ENCODE data around the gene UNC45A. TPM values are rescaled to one million over a fixed set of nuclear protein-coding genes. Genes with fewer than 3 reads are reported as not detected.
"Not testable (repeated sequence)": the region's sequence is repeated elsewhere in the genome, so short reads cannot be mapped to it uniquely, and the experiment has no call there.

The UNC45A gene
- total RNA-seq, 2 donors from 2014 or later = 42.8 to 85.0 TPM

DNA sequence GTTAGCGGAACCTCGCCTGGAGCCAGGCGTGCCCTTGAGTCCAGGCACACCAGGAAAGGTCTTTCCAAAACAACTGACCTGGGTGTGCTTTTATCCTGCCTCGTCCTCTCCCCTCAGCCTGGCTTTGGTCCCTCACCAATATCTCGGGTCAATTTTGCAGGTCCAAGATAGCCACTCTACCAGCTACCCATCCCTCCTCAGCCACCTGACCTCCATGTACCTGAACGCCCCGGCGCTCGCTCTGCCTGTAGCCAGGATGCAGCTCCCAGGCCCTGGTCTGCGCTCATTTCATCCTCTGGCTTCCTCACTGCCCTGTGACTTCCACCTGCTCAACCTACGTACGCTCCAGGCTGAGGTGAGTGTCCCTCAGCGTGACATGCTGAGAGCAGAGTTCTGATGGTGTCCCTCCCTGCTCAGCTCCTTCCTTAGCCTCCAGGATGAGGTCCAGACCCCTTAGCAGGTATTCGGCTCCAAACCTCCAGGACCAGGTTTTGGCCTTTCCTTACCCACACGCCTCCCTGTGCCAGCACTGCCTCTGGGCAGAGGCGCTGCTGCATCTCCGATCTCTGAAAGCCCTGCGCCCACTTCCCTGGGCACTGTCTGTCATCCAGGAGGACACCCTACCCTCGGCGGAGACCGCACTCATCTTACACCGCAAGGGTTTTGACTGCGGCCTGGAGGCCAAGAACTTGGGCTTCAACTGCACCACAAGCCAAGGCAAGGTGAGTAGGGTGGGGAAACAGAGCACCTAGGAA is 16.9 kb upstream of the UNC45A start:
- Histone ChIP-seq H3K27me3 (no peaks in the 10 kb centered on the region), H3K4me3 (no peak overlapping the region), H3K9me3 (no peaks in the 10 kb centered on the region), H3K27ac (no peak overlapping the region), H3K36me3 (replicated peaks in 1 of 2; ENCODE audit: insufficient read depth in 1 of 2, low read depth in 2 of 2) (peaks cover 18 to 56% of the 10 kb centered on the region in 2 donors), H3K4me1 (no peaks in the 10 kb centered on the region)
- intact Hi-C loops (cut with DNase I) = no loop called here
- TF ChIP-seq, protein P1, sequence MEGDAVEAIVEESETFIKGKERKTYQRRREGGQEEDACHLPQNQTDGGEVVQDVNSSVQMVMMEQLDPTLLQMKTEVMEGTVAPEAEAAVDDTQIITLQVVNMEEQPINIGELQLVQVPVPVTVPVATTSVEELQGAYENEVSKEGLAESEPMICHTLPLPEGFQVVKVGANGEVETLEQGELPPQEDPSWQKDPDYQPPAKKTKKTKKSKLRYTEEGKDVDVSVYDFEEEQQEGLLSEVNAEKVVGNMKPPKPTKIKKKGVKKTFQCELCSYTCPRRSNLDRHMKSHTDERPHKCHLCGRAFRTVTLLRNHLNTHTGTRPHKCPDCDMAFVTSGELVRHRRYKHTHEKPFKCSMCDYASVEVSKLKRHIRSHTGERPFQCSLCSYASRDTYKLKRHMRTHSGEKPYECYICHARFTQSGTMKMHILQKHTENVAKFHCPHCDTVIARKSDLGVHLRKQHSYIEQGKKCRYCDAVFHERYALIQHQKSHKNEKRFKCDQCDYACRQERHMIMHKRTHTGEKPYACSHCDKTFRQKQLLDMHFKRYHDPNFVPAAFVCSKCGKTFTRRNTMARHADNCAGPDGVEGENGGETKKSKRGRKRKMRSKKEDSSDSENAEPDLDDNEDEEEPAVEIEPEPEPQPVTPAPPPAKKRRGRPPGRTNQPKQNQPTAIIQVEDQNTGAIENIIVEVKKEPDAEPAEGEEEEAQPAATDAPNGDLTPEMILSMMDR (IDR thresholded peaks at IDR 0.05) = no peak
- TF ChIP-seq POLR2A (IDR thresholded peaks at IDR 0.05) = no peak
- WGBS, 2 donors = 91 to 94% methylated on average over 23 of the region's 23 CpGs
- ATAC-seq (no peak), DNase-seq (no peak)

GRCh38 chr15:90918835-90919234 is 16.2 kb upstream of the UNC45A start:
- ATAC-seq = no peak
- WGBS, 2 donors = 77 to 89% methylated on average over 6 of the region's 6 CpGs
- Histone ChIP-seq H3K4me1 (no peaks in the 10 kb centered on the region), H3K27ac (no peak overlapping the region), H3K4me3 (no peak overlapping the region), H3K36me3 (replicated peaks in 1 of 2; ENCODE audit: insufficient read depth in 1 of 2, low read depth in 2 of 2) (peaks cover 18 to 50% of the 10 kb centered on the region in 2 donors), H3K27me3 (no peaks in the 10 kb centered on the region), H3K9me3 (no peaks in the 10 kb centered on the region)
- DNase-seq = no peak
- TF ChIP-seq, protein P1 (IDR thresholded peaks at IDR 0.05) = no peak
- no peak for TF ChIP-seq POLR2A (IDR thresholded peaks at IDR 0.05)
- intact Hi-C loops (cut with DNase I) = no loop called here

GRCh38 chr15:90921887-90922286 is 13.2 kb upstream of the UNC45A start:
- no peak for DNase-seq
- TF ChIP-seq, protein P1 (IDR thresholded peaks at IDR 0.05) = no peak
- TF ChIP-seq POLR2A (IDR thresholded peaks at IDR 0.05) = no peak
- intact Hi-C loops (cut with DNase I) = no loop called here
- Histone ChIP-seq H3K4me3 (no peak overlapping the region), H3K36me3 (replicated peaks in 1 of 2; ENCODE audit: insufficient read depth in 1 of 2, low read depth in 2 of 2) (peaks cover 9 to 39% of the 10 kb centered on the region in 2 donors), H3K4me1 (no peaks in the 10 kb centered on the region), H3K27me3 (no peaks in the 10 kb centered on the region), H3K27ac (no peak overlapping the region), H3K9me3 (no peaks in the 10 kb centered on the region)
- ATAC-seq = no peak
- 32 to 34% methylated on average over 4 of the region's 4 CpGs for WGBS, 2 donors

DNA sequence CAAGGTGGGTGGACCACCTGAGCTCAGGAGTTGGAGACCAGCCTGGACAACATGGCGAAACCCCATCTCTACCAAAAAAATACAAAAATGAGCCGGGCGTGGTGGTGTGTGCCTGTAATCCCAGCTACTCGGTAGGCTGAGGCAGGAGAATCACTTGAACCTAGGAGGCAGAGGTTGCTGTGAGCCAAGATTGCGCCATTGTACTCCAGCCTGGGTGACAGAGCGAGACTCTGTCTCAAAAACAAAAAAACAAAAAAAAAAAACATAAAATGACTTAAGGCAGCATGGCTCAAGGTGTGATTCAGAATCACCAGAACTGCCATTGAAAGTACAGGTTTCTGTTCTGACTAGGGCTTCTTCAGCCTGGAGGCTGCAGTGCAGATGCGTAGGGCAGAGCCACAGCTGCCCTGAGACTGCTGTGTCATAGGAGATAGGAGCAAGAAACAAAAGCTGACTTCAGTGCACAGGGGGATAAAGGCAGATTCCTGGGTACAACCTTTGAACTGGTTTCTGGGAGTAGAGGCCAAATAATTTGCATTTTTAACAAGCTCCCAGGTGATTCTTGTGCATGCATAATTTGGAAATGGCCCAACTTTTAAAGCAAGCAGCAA is 12.3 kb upstream of the UNC45A start:
- intact Hi-C loops (cut with DNase I); H3K4me3 ChIP-seq; H3K27ac ChIP-seq; H3K9me3 ChIP-seq; H3K4me1 ChIP-seq; DNase-seq; ATAC-seq; H3K27me3 ChIP-seq: not testable (repeated sequence)
- WGBS, 2 donors = 90 to 91% methylated on average over 7 of the region's 7 CpGs
- H3K36me3 ChIP-seq (replicated peaks in 1 of 2; ENCODE audit: insufficient read depth in 1 of 2, low read depth in 2 of 2) = peaks cover 9 to 31% of the 10 kb centered on the region in 2 donors

DNA sequence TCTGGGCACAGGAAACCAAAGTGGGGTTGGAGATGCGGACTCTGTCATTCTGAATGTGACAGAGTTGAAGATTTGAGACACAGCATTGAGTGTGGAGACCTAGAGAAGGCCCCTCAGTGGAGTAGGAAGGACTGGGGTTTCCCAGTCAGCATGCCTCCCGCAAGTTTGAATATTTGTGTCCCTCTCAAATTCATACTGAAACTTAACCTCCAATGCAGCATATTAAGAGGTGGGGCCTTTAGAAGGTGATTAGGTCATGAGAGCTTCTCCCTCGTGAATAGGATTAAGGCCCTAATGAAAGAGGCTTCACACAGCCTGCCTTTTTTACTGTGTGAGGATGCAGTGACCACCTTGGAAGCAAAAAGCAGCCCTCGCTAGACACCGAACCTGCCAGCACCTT is 10.7 kb upstream of the UNC45A start:
- Histone ChIP-seq H3K27me3 (no peaks in the 10 kb centered on the region), H3K36me3 (replicated peaks in 1 of 2; ENCODE audit: insufficient read depth in 1 of 2, low read depth in 2 of 2) (peaks cover 5 to 17% of the 10 kb centered on the region in 2 donors), H3K27ac (no peak overlapping the region), H3K9me3 (no peaks in the 10 kb centered on the region), H3K4me1 (peaks cover 5% of the 10 kb centered on the region), H3K4me3 (no peak overlapping the region)
- DNase-seq (no peak), ATAC-seq (no peak)
- 85% methylated on average over 5 of the region's 5 CpGs for WGBS, 2 donors
- TF ChIP-seq POLR2A (IDR thresholded peaks at IDR 0.05) = no peak
- intact Hi-C loops (cut with DNase I) = no loop called here

DNA sequence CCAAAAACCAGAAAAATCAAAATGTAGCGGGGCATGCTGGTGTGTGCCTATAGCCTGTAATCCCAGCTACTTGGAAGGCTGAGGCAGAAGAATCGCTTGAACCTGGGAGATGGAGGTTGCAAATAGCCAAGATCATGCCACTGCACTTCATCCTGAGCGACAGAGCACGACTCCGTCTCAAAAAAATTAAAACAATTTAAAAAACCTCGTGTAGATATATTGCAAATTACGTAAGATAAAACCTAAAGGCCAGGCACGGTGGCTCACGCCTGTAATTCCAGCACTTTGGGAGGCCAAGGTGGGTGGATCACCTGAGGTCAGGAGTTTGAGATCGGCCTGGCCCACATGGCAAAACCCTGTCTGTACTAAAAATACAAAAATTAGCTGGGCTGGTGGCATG is 8.3 kb upstream of the UNC45A start:
- WGBS, 2 donors = 90 to 91% methylated on average over 10 of the region's 10 CpGs

DNA sequence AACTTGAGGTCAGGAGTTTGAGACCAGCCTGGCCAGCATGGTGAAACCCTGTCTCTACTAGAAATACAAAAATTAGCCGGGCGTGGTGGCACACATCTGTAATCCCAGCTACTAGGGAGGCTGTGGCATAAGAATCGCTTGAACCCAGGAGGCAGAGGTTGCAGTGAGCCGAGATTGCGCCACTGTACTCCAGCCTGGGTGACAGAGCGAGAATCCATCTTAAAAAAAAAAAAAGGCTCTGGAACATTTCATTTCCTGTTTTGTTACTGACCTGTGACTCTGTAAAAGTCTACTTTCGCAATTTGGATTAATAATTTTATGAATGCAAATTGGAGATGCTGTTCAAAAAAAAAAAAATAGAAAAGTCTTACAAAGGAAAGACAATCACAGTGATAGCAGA is 7.0 kb upstream of the UNC45A start:
- ATAC-seq; DNase-seq; intact Hi-C loops (cut with DNase I); H3K9me3 ChIP-seq; H3K4me3 ChIP-seq; H3K27ac ChIP-seq; H3K36me3 ChIP-seq (replicated peaks in 1 of 2; ENCODE audit: insufficient read depth in 1 of 2, low read depth in 2 of 2); H3K27me3 ChIP-seq: not testable (repeated sequence)
- H3K4me1 ChIP-seq = peaks cover 27% of the 10 kb centered on the region
- WGBS, 2 donors = 90 to 92% methylated on average over 7 of the region's 7 CpGs

More for the DNA sequence above, 8.3 kb upstream of the UNC45A start:
- H3K36me3 ChIP-seq (replicated peaks in 1 of 2; ENCODE audit: insufficient read depth in 1 of 2, low read depth in 2 of 2); H3K4me3 ChIP-seq; intact Hi-C loops (cut with DNase I); H3K27ac ChIP-seq; H3K9me3 ChIP-seq; H3K27me3 ChIP-seq; ATAC-seq; DNase-seq: not testable (repeated sequence)
- peaks cover 20% of the 10 kb centered on the region for H3K4me1 ChIP-seq
